Panc1 (cell line): ENCODE measurements around the gene ATP2A3. TPM values are rescaled to one million over a fixed set of nuclear protein-coding genes. Genes with fewer than 3 reads are reported as not detected.
A peak's percentile ranks its signal among the peaks of the same experiment; 100 is the strongest.

Source experiments
- ATAC-seq: fragments of 200-7000 bp; cut with Tn5 transposase; 2 replicates; pipeline ENCODE4 v1.9.1; 2020; ENCODE audit warnings: mild to moderate bottlenecking, moderate library complexity
- BruUV-seq: library from RNA; stranded (reverse); fragments of 400-500 nt; replicated peaks from 2 replicates; lab custom pipeline; 2021; lab: Mats Ljungman, UMichigan
- CTCF ChIA-PET: fragments of 300-600 bp; sonication (Branson Sonifier 250); formaldehyde crosslinking; loops from one replicate; lab custom pipeline; 2022; ENCODE audit warnings: antibody characterized with exemption; lab: Charles Lee
- POLR2A ChIA-PET: fragments of 300-600 bp; sonication (Branson Sonifier 250); formaldehyde crosslinking; loops from one replicate; lab custom pipeline; 2022; ENCODE audit warnings: antibody characterized with exemption; lab: Charles Lee
- DNase-seq: peaks from one replicate; pipeline ENCODE4 v3.0.0-alpha.2; 2010; ENCODE audit warnings: low read depth, low spot score
- H3K27ac ChIP-seq: 2 replicates; pipeline ENCODE4 v1.5.1; 2011; ENCODE audit warnings: mild to moderate bottlenecking, low read length, inconsistent platforms
- H3K27me3 ChIP-seq: fragments of 200-500 bp; sonication (Bioruptor generic); 2 replicates; pipeline ENCODE4 v1.6.0; 2014; ENCODE audit warnings: low read length, inconsistent platforms; ENCODE audit not compliant: control insufficient read depth, insufficient read depth
- H3K36me3 ChIP-seq: fragments of 200-500 bp; sonication (Bioruptor generic); 2 replicates; pipeline ENCODE4 v1.5.1; 2014; ENCODE audit warnings: inconsistent platforms, mild to moderate bottlenecking, low read length, moderate library complexity; ENCODE audit not compliant: control insufficient read depth, insufficient read depth
- H3K4me1 ChIP-seq: 2 replicates; pipeline ENCODE4 v1.5.1; 2011; ENCODE audit warnings: inconsistent platforms, mild to moderate bottlenecking, low read length, moderate library complexity; ENCODE audit not compliant: control insufficient read depth, insufficient read depth
- H3K4me3 ChIP-seq, 2 experiments: 2 replicates each; pipeline ENCODE4 v1.5.1; 2011 to 2012; ENCODE audit warnings: low read depth in 2 of 2, low read length in 2 of 2, mild to moderate bottlenecking in 2 of 2, inconsistent platforms in 1 of 2, moderate library complexity in 1 of 2
- H3K9me3 ChIP-seq: fragments of 200-500 bp; sonication (Bioruptor generic); 2 replicates; pipeline ENCODE4 v1.5.1; 2014; ENCODE audit warnings: low read depth, mild to moderate bottlenecking, inconsistent platforms, low read length, moderate library complexity; ENCODE audit not compliant: control insufficient read depth, insufficient read depth
- POLR2AphosphoS5 ChIP-seq: IDR thresholded peaks from 2 replicates; pipeline ENCODE4 v1.6.1; 2012; ENCODE audit warnings: mild to moderate bottlenecking, low read depth, low read length, moderate library complexity
- SIN3A ChIP-seq: IDR thresholded peaks from 2 replicates; pipeline ENCODE4 v1.6.1; 2012; ENCODE audit warnings: low read depth, mild to moderate bottlenecking, low read length, moderate library complexity, borderline replicate concordance; ENCODE audit not compliant: insufficient read depth
- TCF7L2 ChIP-seq: IDR thresholded peaks from 2 replicates; pipeline ENCODE4 v1.6.1; 2011; ENCODE audit warnings: mild to moderate bottlenecking, low read depth, low read length, inconsistent platforms
- in situ Hi-C: cut with HindIII; loops from 2 replicates; pipeline ENCODE4 v1.10.0; 2016; ENCODE audit warnings: low sequenced_read_pairs, low pct_unique_long_range_greater_than_20kb
- intact Hi-C: fragments of 100-400 bp; cut with micrococcal nuclease; formaldehyde crosslinking; loops from one replicate; pipeline ENCODE4 v1.10.0; 2022; ENCODE audit not compliant: unreplicated experiment
- total RNA-seq: library from RNA; stranded (reverse); gene quantifications from one replicate; pipeline ENCODE4 v1.2.1, GENCODE V29; 2021; ENCODE audit not compliant: unreplicated experiment
- TF ChIP-seq, protein P1 (sequence below): fragments of 450-650 bp; IDR thresholded peaks from 2 replicates; pipeline ENCODE4 v1.5.1; 2017; ENCODE audit warnings: mild to moderate bottlenecking
- TF ChIP-seq, protein P2 (sequence below), 2 experiments: IDR thresholded peaks; 2 replicates each; pipeline ENCODE4 v1.6.1; 2011 to 2012; ENCODE audit warnings: low read depth in 2 of 2, control low read depth in 1 of 2, low read length in 1 of 2, mild to moderate bottlenecking in 1 of 2, moderate library complexity in 1 of 2; ENCODE audit not compliant: insufficient read depth in 1 of 2

ATP2A3 gene
- total RNA-seq, 1 experiment from 2014 or later, result 29.7 TPM

DNA sequence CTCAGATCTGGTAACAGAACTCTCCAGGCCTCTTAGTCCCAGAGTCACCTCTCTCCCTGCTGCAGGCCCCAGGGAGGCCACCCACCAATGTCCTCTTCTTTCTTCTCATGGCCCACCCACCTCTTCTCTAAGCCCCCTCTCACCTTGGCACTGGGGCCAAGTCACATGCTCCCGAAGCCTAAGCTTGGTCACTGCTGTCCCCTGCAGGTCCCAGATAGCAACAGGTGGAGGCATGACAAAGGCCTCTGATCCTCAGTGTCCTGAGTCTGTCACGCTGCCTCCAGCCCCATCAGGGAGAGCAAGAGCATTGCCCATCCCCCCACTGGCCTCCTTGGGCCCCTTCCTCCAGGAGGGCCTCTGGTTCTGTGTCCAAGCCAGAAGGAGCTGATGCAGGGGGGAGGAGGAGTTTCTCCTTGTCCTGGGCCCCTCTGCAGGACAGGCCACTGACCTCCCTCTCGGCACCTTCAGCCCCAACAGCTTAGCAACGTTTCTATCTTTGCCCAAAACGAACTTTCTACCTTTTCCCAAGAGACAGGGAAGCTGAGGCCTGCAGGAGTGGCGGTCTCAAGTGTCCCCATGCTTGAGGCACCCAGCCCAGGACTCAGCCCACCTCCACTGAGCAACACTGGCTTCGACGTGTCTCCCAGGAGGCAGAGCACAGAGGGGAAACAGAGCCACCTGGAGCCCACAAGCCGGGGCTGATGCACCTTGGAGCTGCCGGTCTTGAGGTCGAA is 56.6 kb downstream of the ATP2A3 start:
- in situ Hi-C loops, result no loop called here
- no peak for DNase-seq
- H3K27ac ChIP-seq, result no peak overlapping the region
- CTCF ChIA-PET, result interaction anchor here (0.6 kb wide), 1 partner anchor 64 kb away, joined by 4 read pairs; no protein-coding TSS in a partner anchor
- H3K4me3 ChIP-seq, result no peak overlapping the region
- H3K36me3 ChIP-seq, result no peaks in the 10 kb centered on the region
- no peak for TF ChIP-seq POLR2AphosphoS5
- TF ChIP-seq, protein P1, sequence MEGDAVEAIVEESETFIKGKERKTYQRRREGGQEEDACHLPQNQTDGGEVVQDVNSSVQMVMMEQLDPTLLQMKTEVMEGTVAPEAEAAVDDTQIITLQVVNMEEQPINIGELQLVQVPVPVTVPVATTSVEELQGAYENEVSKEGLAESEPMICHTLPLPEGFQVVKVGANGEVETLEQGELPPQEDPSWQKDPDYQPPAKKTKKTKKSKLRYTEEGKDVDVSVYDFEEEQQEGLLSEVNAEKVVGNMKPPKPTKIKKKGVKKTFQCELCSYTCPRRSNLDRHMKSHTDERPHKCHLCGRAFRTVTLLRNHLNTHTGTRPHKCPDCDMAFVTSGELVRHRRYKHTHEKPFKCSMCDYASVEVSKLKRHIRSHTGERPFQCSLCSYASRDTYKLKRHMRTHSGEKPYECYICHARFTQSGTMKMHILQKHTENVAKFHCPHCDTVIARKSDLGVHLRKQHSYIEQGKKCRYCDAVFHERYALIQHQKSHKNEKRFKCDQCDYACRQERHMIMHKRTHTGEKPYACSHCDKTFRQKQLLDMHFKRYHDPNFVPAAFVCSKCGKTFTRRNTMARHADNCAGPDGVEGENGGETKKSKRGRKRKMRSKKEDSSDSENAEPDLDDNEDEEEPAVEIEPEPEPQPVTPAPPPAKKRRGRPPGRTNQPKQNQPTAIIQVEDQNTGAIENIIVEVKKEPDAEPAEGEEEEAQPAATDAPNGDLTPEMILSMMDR, result no peak; the same call in 1 of the 2 replicates
- TF ChIP-seq, protein P2, sequence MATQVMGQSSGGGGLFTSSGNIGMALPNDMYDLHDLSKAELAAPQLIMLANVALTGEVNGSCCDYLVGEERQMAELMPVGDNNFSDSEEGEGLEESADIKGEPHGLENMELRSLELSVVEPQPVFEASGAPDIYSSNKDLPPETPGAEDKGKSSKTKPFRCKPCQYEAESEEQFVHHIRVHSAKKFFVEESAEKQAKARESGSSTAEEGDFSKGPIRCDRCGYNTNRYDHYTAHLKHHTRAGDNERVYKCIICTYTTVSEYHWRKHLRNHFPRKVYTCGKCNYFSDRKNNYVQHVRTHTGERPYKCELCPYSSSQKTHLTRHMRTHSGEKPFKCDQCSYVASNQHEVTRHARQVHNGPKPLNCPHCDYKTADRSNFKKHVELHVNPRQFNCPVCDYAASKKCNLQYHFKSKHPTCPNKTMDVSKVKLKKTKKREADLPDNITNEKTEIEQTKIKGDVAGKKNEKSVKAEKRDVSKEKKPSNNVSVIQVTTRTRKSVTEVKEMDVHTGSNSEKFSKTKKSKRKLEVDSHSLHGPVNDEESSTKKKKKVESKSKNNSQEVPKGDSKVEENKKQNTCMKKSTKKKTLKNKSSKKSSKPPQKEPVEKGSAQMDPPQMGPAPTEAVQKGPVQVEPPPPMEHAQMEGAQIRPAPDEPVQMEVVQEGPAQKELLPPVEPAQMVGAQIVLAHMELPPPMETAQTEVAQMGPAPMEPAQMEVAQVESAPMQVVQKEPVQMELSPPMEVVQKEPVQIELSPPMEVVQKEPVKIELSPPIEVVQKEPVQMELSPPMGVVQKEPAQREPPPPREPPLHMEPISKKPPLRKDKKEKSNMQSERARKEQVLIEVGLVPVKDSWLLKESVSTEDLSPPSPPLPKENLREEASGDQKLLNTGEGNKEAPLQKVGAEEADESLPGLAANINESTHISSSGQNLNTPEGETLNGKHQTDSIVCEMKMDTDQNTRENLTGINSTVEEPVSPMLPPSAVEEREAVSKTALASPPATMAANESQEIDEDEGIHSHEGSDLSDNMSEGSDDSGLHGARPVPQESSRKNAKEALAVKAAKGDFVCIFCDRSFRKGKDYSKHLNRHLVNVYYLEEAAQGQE (IDR thresholded peaks at IDR 0.05; ENCODE audit: insufficient read depth in 1 of 2, low read depth in 2 of 2, low read length in 1 of 2), result no peak
- no peaks in the 10 kb centered on the region for H3K4me1 ChIP-seq
- no peaks in the 10 kb centered on the region for H3K9me3 ChIP-seq
- peak; percentile 77 for ATAC-seq
- no peaks in the 10 kb centered on the region for H3K27me3 ChIP-seq
- no TSS peak for BruUV-seq
- POLR2A ChIA-PET, result no interaction called here
- intact Hi-C loops, result no loop called here

DNA sequence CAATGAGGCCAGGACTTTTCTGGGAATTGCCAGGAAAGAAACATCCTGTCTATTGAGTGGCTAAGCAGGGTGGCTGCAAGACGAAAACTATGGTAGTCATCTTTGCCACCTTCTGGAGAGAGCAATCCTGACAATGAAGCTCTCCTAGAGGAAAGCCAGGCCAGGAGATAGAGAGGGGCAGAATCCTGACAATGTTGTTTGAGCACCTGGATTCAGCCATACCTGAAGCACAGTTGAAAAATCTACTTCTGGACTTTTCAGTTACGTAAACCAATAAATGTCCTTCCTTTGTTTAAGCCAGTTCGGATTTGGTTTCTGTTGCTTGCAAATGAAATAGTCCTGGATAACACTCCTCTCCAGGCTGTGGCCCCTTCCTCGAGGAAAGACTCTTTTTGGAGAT is 57.4 kb downstream of the ATP2A3 start:
- TF ChIP-seq POLR2AphosphoS5 (no peak), SIN3A (no peak), TCF7L2 (no peak)
- TF ChIP-seq, protein P2 (IDR thresholded peaks at IDR 0.05; ENCODE audit: insufficient read depth in 1 of 2, low read depth in 2 of 2, low read length in 1 of 2), result no peak
- TF ChIP-seq, protein P1, result no peak
- intact Hi-C loops (no loop called here), in situ Hi-C loops (no loop called here)
- ChIA-PET POLR2A (no interaction called here), CTCF (interaction anchor here (0.6 kb wide), 1 partner anchor 63 kb away, joined by 4 read pairs; no protein-coding TSS in a partner anchor)
- H3K27me3 ChIP-seq, result no peaks in the 10 kb centered on the region
- H3K4me1 ChIP-seq, result no peaks in the 10 kb centered on the region
- no peaks in the 10 kb centered on the region for H3K36me3 ChIP-seq
- H3K4me3 ChIP-seq, result no peak overlapping the region
- no TSS peak for BruUV-seq
- DNase-seq (no peak), ATAC-seq (no peak)
- no peaks in the 10 kb centered on the region for H3K9me3 ChIP-seq
- no peak overlapping the region for H3K27ac ChIP-seq
